ENCODE data around the gene CRYBB1. TPM values are rescaled to one million over a fixed set of nuclear protein-coding genes. Genes with fewer than 3 reads are reported as not detected.

Gene CRYBB1
- total RNA-seq, 2 donors from 2014 or later = 0.33 to 1.7 TPM

- no peaks in the 10 kb centered on the region for H3K36me3 ChIP-seq (ENCODE audit: control insufficient read depth, insufficient read depth, low read length)
- H3K27me3 Mint-ChIP-seq (ENCODE audit: insufficient read depth) = no peaks in the 10 kb centered on the region
- no peaks in the 10 kb centered on the region for H3K4me1 ChIP-seq (ENCODE audit: control insufficient read depth, insufficient read depth, low read length)
- no peaks in the 10 kb centered on the region for H3K36me3 Mint-ChIP-seq (ENCODE audit: low read depth)
- no peak overlapping the region for H3K4me3 Mint-ChIP-seq
- H3K9ac ChIP-seq (ENCODE audit: extremely low read depth, low read length, poor library complexity, severe bottlenecking) = no peak overlapping the region
- no peak overlapping the region for H3K4me3 ChIP-seq (ENCODE audit: low read length)
- H3K9me3 Mint-ChIP-seq = no peaks in the 10 kb centered on the region
- H3K27me3 ChIP-seq (ENCODE audit: control insufficient read depth, insufficient read depth, low read length, poor library complexity, severe bottlenecking) = no peaks in the 10 kb centered on the region
- H3K9me3 ChIP-seq (ENCODE audit: control insufficient read depth, low read length) = no peaks in the 10 kb centered on the region
- no peak for DNase-seq
- H3K27ac ChIP-seq (ENCODE audit: low read depth, low read length) = no peak overlapping the region
- peaks cover 18% of the 10 kb centered on the region for H3K4me1 Mint-ChIP-seq
- H3K27ac Mint-ChIP-seq = no peak overlapping the region
- WGBS, 2 experiments (ENCODE audit: insufficient coverage in 1 of 2, insufficient read length in 1 of 2) = 98 to 100% methylated on average over 2 to 4 of the region's 4 CpGs
- TF ChIP-seq CTCF (conservative IDR thresholded peaks at IDR 0.05) = no peak
Measured at GRCh38 chr22:26631282-26631681, 13.5 kb upstream of the CRYBB1 start.

DNA sequence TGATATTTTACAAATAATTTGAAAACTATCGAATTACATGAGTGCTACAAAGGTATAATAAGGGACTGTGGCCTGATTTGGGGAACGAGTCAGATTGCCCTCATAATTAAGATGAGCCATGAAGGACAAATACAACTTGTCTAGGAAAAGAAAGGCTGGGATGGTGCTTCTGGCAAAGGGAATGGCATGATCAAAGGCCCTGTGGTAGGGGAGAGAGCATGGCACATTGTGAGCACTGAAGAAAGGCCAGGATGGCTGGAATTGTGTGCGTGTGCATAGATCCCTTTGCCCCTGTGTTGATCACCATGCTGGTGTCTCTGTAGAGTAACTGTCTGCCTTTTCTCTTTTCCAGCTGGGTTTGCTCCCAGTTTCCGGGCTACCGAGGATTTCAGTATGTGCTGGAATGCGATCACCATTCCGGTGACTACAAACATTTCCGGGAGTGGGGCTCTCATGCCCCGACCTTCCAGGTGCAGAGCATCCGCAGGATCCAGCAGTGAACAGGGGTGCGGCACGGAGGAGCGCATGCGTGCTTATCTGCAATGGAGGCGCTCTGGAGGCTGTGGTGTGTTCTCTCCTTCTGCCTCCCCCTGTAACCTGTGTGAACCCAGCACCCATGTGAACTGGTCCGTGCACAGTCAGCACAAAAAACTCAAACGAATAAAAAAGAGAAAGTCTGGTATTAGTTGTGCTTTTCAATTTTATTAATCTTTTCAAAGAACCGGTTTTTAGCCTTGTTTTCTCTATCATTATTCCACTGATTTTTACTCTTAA is 12.3 kb upstream of the CRYBB1 start:
- no peak overlapping the region for H3K4me3 Mint-ChIP-seq
- H3K27ac ChIP-seq (ENCODE audit: low read depth, low read length) = no peak overlapping the region
- no peak overlapping the region for H3K9ac ChIP-seq (ENCODE audit: extremely low read depth, low read length, poor library complexity, severe bottlenecking)
- TF ChIP-seq CTCF (conservative IDR thresholded peaks at IDR 0.05) = no peak
- no peak for DNase-seq
- no peaks in the 10 kb centered on the region for H3K27me3 ChIP-seq (ENCODE audit: control insufficient read depth, insufficient read depth, low read length, poor library complexity, severe bottlenecking)
- 91 to 95% methylated on average over 17 to 18 of the region's 18 CpGs for WGBS, 2 experiments (ENCODE audit: insufficient coverage in 1 of 2, insufficient read length in 1 of 2)
- no peaks in the 10 kb centered on the region for H3K9me3 ChIP-seq (ENCODE audit: control insufficient read depth, low read length)
- no peaks in the 10 kb centered on the region for H3K36me3 Mint-ChIP-seq (ENCODE audit: low read depth)
- H3K4me3 ChIP-seq (ENCODE audit: low read length) = no peak overlapping the region
- H3K27ac Mint-ChIP-seq = no peak overlapping the region
- peaks cover 18% of the 10 kb centered on the region for H3K4me1 Mint-ChIP-seq
- no peaks in the 10 kb centered on the region for H3K36me3 ChIP-seq (ENCODE audit: control insufficient read depth, insufficient read depth, low read length)
- no peaks in the 10 kb centered on the region for H3K4me1 ChIP-seq (ENCODE audit: control insufficient read depth, insufficient read depth, low read length)
- H3K27me3 Mint-ChIP-seq (ENCODE audit: insufficient read depth) = no peaks in the 10 kb centered on the region
- no peaks in the 10 kb centered on the region for H3K9me3 Mint-ChIP-seq

DNA sequence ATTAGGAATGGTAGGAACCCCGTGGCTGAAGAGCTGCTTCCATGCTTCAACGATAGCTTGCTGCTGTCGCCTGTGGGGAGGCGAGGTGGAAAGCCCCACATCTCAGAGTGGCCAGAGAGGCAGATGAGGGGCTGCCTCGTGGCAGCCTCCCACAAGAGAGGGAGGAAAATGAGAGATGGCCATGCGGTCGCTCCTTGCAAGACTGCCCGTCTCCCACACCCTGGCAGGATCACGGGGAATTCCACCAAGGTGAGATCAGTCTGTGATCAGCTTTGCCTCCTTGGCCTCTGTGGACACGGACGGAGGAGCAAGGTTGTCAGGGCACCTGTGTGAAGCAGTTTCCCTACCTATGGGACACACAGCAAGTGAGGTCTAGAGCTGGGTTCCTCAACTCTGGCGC is 7.0 kb upstream of the CRYBB1 start:
- Histone ChIP-seq H3K27ac (ENCODE audit: low read depth, low read length) (no peak overlapping the region), H3K4me1 (ENCODE audit: control insufficient read depth, insufficient read depth, low read length) (no peaks in the 10 kb centered on the region), H3K36me3 (ENCODE audit: control insufficient read depth, insufficient read depth, low read length) (no peaks in the 10 kb centered on the region), H3K9ac (ENCODE audit: extremely low read depth, low read length, poor library complexity, severe bottlenecking) (no peak overlapping the region), H3K4me3 (ENCODE audit: low read length) (no peak overlapping the region), H3K27me3 (ENCODE audit: control insufficient read depth, insufficient read depth, low read length, poor library complexity, severe bottlenecking) (no peaks in the 10 kb centered on the region), H3K9me3 (ENCODE audit: control insufficient read depth, low read length) (no peaks in the 10 kb centered on the region)
- Mint-ChIP-seq H3K36me3 (ENCODE audit: low read depth) (no peaks in the 10 kb centered on the region), H3K4me1 (no peaks in the 10 kb centered on the region), H3K9me3 (no peaks in the 10 kb centered on the region), H3K4me3 (no peak overlapping the region), H3K27me3 (ENCODE audit: insufficient read depth) (peaks cover 2% of the 10 kb centered on the region), H3K27ac (no peak overlapping the region)
- TF ChIP-seq CTCF (conservative IDR thresholded peaks at IDR 0.05) = no peak
- WGBS, 2 experiments (ENCODE audit: insufficient coverage in 1 of 2, insufficient read length in 1 of 2) = 90 to 93% methylated on average over 10 to 12 of the region's 12 CpGs
- no peak for DNase-seq

Measured in endodermal cell (in vitro differentiated cells).